Measurements from ENCODE around the gene PKIB. TPM values are rescaled to one million over a fixed set of nuclear protein-coding genes. Genes with fewer than 3 reads are reported as not detected.

Gene PKIB
- total and polyA plus RNA-seq, 2 of the 4 experiments (the other 2 are of a cell fraction) = 6.3 to 13.1 TPM

DNA sequence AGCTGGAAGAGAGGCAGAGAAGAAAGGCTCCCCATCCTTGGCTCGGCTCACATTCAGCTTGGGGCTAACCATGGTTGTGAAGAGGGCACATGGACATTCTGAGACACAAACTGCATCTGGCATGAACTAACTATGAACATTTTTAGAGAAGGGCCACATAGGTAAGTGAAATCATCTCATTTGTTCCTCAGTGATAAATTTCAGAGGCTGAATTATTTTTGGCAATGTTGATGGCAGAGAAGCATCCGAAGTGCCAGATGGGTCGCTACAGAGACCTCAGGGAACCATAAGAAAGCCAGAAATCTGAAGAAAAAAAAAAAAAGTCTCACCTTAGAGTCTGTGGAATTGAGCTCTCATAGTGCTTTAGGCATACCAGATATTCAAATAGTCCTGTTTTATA lies 120.1 kb downstream of the PKIB start:
- POLR2A ChIA-PET (ENCODE audit: unreplicated experiment) = interaction anchor here (1.1 kb wide), 1 partner anchor 109 kb away, joined by 3 read pairs; no protein-coding TSS in a partner anchor

More for the DNA sequence above, 120.1 kb downstream of the PKIB start:
- Histone ChIP-seq H2AFZ (replicated peaks; ENCODE audit: low read length, poor library complexity) (no peak overlapping the region), H3K56ac (ENCODE audit: extremely low read depth, insufficient read depth, low read length) (no peak overlapping the region), H3K9me3 (ENCODE audit: control insufficient read depth, insufficient read depth, low read length) (no peaks in the 10 kb centered on the region), H3K9ac (ENCODE audit: low read depth, low read length) (no peak overlapping the region), H3K4me1 (ENCODE audit: control insufficient read depth, insufficient read depth, low read length) (no peaks in the 10 kb centered on the region), H4K8ac (ENCODE audit: low read depth in 2 of 2, low read length in 2 of 2) (no peak overlapping the region), H3K4ac (ENCODE audit: low read depth, low read length) (no peak overlapping the region), H3K9me1 (ENCODE audit: insufficient read depth, low read length) (no peaks in the 10 kb centered on the region), H3K79me1 (ENCODE audit: low read depth in 1 of 2, low read length in 2 of 2) (no peaks in the 10 kb centered on the region), H2AK9ac (replicated peaks; ENCODE audit: low read depth, low read length, poor library complexity) (no peak overlapping the region), H3K4me2 (ENCODE audit: low read depth, low read length) (no peak overlapping the region), H4K20me1 (ENCODE audit: insufficient read depth, low read length) (no peaks in the 10 kb centered on the region), H2BK15ac (ENCODE audit: low read depth, low read length) (no peak overlapping the region), H3K36me3 (ENCODE audit: control insufficient read depth, insufficient read depth, low read length) (no peaks in the 10 kb centered on the region), H3K23ac (ENCODE audit: low read depth, low read length) (no peak overlapping the region), H3K14ac (replicated peaks; ENCODE audit: low read depth, low read length) (no peak overlapping the region), H3K27me3 (ENCODE audit: control insufficient read depth, insufficient read depth, low read length) (peaks cover 8% of the 10 kb centered on the region), H2BK20ac (ENCODE audit: low read depth, low read length) (no peak overlapping the region), H3K18ac (ENCODE audit: low read depth, low read length) (no peak overlapping the region), H3K4me3 (ENCODE audit: insufficient read depth, low read depth, low read length) (no peak overlapping the region), H4K91ac (ENCODE audit: insufficient read depth, low read depth, low read length) (no peak overlapping the region), H2BK5ac (ENCODE audit: low read depth, low read length, poor library complexity, severe bottlenecking) (no peak overlapping the region), H2AK5ac (ENCODE audit: low read depth, low read length) (no peak overlapping the region), H4K5ac (ENCODE audit: low read depth, low read length) (no peak overlapping the region), H2BK120ac (ENCODE audit: low read depth, low read length) (no peak overlapping the region), H3K27ac (ENCODE audit: insufficient read depth, low read length) (no peak overlapping the region)
- CTCF ChIA-PET = interaction anchor here (0.6 to 5.3 kb wide), 4 partner anchors 11 to 587 kb away, joined by 3 to 53 read pairs (median 4); no protein-coding TSS in a partner anchor
- intact Hi-C loops (cut with micrococcal nuclease) (loop anchor here (1.0 to 10.0 kb wide), 2 partner anchors 109 to 684 kb away; no protein-coding TSS in a partner anchor), in situ Hi-C loops (cut with MboI; ENCODE audit: low sequenced_read_pairs) (no loop called here), dilution Hi-C loops (cut with HindIII; ENCODE audit: low sequenced_read_pairs, unreplicated experiment) (no loop called here)
- TF ChIP-seq MAFK (IDR thresholded peaks at IDR 0.05; ENCODE audit: low read depth, low read length) (no peak), CEBPB (IDR thresholded peaks at IDR 0.05; ENCODE audit: low read depth, low read length) (no peak), RFX5 (IDR thresholded peaks at IDR 0.05; ENCODE audit: low read depth, low read length) (no peak), NFE2L2 (IDR thresholded peaks at IDR 0.05; ENCODE audit: low read depth, low read length) (no peak), RCOR1 (IDR thresholded peaks at IDR 0.05; ENCODE audit: insufficient replicate concordance, low read length) (no peak), MAZ (IDR thresholded peaks at IDR 0.05; ENCODE audit: borderline replicate concordance, low read depth, low read length) (no peak), POLR2A (IDR thresholded peaks at IDR 0.05; ENCODE audit: low read depth, low read length) (no peak)
- TF ChIP-seq, protein P1, sequence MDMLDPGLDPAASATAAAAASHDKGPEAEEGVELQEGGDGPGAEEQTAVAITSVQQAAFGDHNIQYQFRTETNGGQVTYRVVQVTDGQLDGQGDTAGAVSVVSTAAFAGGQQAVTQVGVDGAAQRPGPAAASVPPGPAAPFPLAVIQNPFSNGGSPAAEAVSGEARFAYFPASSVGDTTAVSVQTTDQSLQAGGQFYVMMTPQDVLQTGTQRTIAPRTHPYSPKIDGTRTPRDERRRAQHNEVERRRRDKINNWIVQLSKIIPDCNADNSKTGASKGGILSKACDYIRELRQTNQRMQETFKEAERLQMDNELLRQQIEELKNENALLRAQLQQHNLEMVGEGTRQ (IDR thresholded peaks at IDR 0.05; ENCODE audit: low read depth, low read length) = no peak
- WGBS, 2 experiments (ENCODE audit: extremely low coverage in 2 of 2, insufficient read length in 1 of 2) = no CpG with 5 or more reads among the region's 3 CpGs
- no peak for ATAC-seq (ENCODE audit: low read depth)
- DNase-seq = no peak
- no TSS peak for BruUV-seq (replicated peaks)

Data from IMR-90 (cell line).